ENCODE results near the gene LENG1.

LENG1 gene

GRCh38 chr19:54179262-54179852 lies 19.8 kb upstream of the LENG1 start:
- no peaks in the 10 kb centered on the region for H3K27me3 ChIP-seq (ENCODE audit: control insufficient read depth, insufficient read depth, low read length)
- H3K36me3 ChIP-seq (ENCODE audit: control insufficient read depth, insufficient read depth, low read length) = no peaks in the 10 kb centered on the region
- H3K4me3 ChIP-seq (ENCODE audit: low read depth, low read length) = no peak overlapping the region
- no peak overlapping the region for H3K4me2 ChIP-seq (ENCODE audit: low read length)
- peaks cover 4% of the 10 kb centered on the region for H3K79me2 ChIP-seq
- H2AFZ ChIP-seq = no peak overlapping the region
- no peak overlapping the region for H3K9ac ChIP-seq
- peak overlapping the region; percentile 22 for H3K27ac ChIP-seq
- no peak for TF ChIP-seq CTCF (IDR thresholded peaks at IDR 0.05)
- peaks cover 8% of the 10 kb centered on the region for H3K4me1 ChIP-seq
- H3K9me3 ChIP-seq (ENCODE audit: control insufficient read depth, low read length) = no peaks in the 10 kb centered on the region

GRCh38 chr19:54178581-54179261 lies 19.2 kb upstream of the LENG1 start:
- TF ChIP-seq CTCF (IDR thresholded peaks at IDR 0.05) = no peak
- Histone ChIP-seq H3K36me3 (ENCODE audit: control insufficient read depth, insufficient read depth, low read length) (no peaks in the 10 kb centered on the region), H3K4me3 (ENCODE audit: low read depth, low read length) (no peak overlapping the region), H2AFZ (no peak overlapping the region), H3K9ac (no peak overlapping the region), H3K4me1 (peaks cover 8% of the 10 kb centered on the region), H3K9me3 (ENCODE audit: control insufficient read depth, low read length) (no peaks in the 10 kb centered on the region), H3K27ac (no peak overlapping the region), H3K79me2 (peaks cover 4% of the 10 kb centered on the region), H3K4me2 (ENCODE audit: low read length) (no peak overlapping the region), H3K27me3 (ENCODE audit: control insufficient read depth, insufficient read depth, low read length) (no peaks in the 10 kb centered on the region)

GRCh38 chr19:54173951-54174834 lies 14.7 kb upstream of the LENG1 start:
- Histone ChIP-seq H3K27me3 (ENCODE audit: control insufficient read depth, insufficient read depth, low read length) (no peaks in the 10 kb centered on the region), H3K4me2 (ENCODE audit: low read length) (no peak overlapping the region), H3K27ac (no peak overlapping the region), H2AFZ (no peak overlapping the region), H3K9me3 (ENCODE audit: control insufficient read depth, low read length) (no peaks in the 10 kb centered on the region), H3K9ac (no peak overlapping the region), H3K4me1 (no peaks in the 10 kb centered on the region), H3K4me3 (ENCODE audit: low read depth, low read length) (no peak overlapping the region), H3K79me2 (peaks cover 4% of the 10 kb centered on the region), H3K36me3 (ENCODE audit: control insufficient read depth, insufficient read depth, low read length) (no peaks in the 10 kb centered on the region)
- no peak for TF ChIP-seq CTCF (IDR thresholded peaks at IDR 0.05)

- H3K79me2 ChIP-seq = peaks cover 4% of the 10 kb centered on the region
- H3K27me3 ChIP-seq (ENCODE audit: control insufficient read depth, insufficient read depth, low read length) = no peaks in the 10 kb centered on the region
- no peaks in the 10 kb centered on the region for H3K9me3 ChIP-seq (ENCODE audit: control insufficient read depth, low read length)
- H3K9ac ChIP-seq = no peak overlapping the region
- peak overlapping the region; percentile 45 for H2AFZ ChIP-seq
- peak overlapping the region; percentile 45 for H3K4me2 ChIP-seq (ENCODE audit: low read length)
- no peak for TF ChIP-seq CTCF (IDR thresholded peaks at IDR 0.05)
- no peak overlapping the region for H3K4me3 ChIP-seq (ENCODE audit: low read depth, low read length)
- H3K36me3 ChIP-seq (ENCODE audit: control insufficient read depth, insufficient read depth, low read length) = no peaks in the 10 kb centered on the region
- no peaks in the 10 kb centered on the region for H3K4me1 ChIP-seq
- H3K27ac ChIP-seq = no peak overlapping the region
Measured at GRCh38 chr19:54173359-54173699, 13.8 kb upstream of the LENG1 start.
